GM10266 (cell line): ENCODE measurements around the gene OR10A2.
"Not testable (repeated sequence)": the region's sequence is repeated elsewhere in the genome, so short reads cannot be mapped to it uniquely, and the experiment has no call there.

Experiments
- DNase-seq: peaks from one replicate; pipeline ENCODE4 v3.0.0; 2012; ENCODE audit errors: extremely low spot score
- CTCF ChIP-seq: IDR thresholded peaks from 2 replicates; pipeline ENCODE4 v1.5.1; 2012; ENCODE audit warnings: mild to moderate bottlenecking, low read depth; ENCODE audit not compliant: control insufficient read depth, insufficient read depth; ENCODE audit errors: missing control alignments

Gene OR10A2

GRCh38 chr11:6882751-6883150 lies 19.9 kb downstream of the OR10A2 start:
- no peak for TF ChIP-seq CTCF
- DNase-seq = no peak

DNA sequence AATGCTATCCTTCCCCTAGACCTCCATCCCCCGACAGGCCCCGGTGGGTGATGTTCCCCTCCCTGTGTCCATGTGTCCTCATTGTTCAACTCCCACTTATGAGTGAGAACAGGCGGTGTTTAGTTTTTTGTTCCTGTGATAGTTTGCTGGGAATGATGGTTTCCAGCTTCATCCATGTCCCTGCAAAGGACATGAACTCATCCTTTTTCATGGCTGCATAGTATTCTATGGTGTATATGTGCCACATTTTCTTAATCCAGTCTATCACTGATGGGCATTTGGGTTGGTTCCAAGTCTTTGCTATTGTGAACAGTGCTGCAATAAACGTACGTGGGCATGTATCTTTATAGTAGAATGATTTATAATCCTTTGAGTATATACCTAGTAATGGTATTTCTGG lies 24.9 kb downstream of the OR10A2 start:
- DNase-seq = not testable (repeated sequence)

DNA sequence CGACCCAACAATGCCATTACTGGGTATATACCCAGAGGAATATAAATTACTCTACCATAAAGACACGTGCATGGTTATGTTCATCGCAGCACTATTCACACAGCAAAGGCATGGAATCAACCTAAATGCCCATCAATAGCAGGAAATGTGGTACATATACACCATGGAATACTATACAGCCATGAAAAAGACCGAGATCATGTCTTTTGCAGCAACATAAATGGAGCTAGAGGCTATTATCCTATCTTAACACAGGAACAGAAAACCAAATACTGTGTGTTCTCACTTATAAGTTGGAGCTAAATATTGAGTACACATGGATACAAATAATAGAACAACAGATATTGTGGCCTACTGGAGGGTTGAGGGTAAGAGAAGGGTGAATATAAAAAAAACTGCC lies 26.0 kb downstream of the OR10A2 start:
- no peak for TF ChIP-seq CTCF
- no peak for DNase-seq

DNA sequence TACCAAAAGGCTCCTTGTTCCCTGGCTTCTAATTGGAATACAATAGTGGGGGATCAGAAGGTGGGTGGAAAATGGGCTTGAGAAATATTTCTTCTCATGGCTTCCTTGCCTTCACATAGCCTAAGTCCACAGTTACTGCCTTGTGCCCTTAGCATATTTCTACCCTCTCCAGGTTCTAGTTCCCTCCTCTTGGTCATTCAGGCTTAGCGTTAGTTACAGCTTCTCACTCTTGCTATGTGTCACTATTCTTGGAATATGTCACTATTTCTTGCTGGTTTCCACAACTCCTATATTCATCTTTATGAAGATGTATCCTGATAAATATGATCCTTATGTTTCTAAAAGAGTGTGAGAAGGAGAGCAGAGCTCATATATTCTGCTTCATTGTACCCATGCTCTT lies 27.0 kb downstream of the OR10A2 start:
- no peak for DNase-seq
- TF ChIP-seq CTCF = no peak

- no peak for DNase-seq
- no peak for TF ChIP-seq CTCF
These were observed 29.5 kb downstream of the OR10A2 start, which contains the start of gene OR2D2 for GRCh38 chr11:6892400-6892799. Gene OR2D2 (minus strand): TSS chr11:6892500. CDS start chr11:6892500, 0 bp downstream.

GRCh38 chr11:6894097-6894496 lies 31.2 kb downstream of the OR10A2 start:
- no peak for TF ChIP-seq CTCF
- DNase-seq = no peak

DNA sequence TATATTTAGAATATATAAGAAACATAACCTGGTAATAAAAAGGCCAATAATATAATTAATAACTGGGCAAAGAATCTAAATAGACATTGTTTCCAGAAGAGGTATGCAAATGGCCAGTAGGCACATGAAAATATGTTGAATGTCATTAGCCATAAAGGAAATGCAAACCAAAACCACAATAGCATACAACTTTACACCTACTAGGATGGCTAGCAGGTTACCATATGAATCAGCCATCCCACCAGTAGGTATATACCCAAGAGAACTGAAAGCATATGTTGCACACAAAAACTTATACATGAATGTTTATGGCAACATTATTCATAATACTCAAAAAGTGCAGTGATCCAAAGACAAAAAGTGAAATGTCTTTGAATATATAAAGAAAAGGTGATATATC lies 32.2 kb downstream of the OR10A2 start:
- DNase-seq = peak; percentile 21

More for the DNA sequence above, 32.2 kb downstream of the OR10A2 start:
- no peak for TF ChIP-seq CTCF
